Mucosa of rectum (tissue), 2 donors: Measurements from ENCODE around the gene GTF2H3.

Experiments used
- H3K27ac ChIP-seq, 2 donors: one replicate each; pipeline ENCODE4 v1.7.0; 2013; ENCODE audit warnings: inconsistent platforms in 2 of 2, low read depth in 2 of 2, low read length in 2 of 2
- H3K27me3 ChIP-seq, 2 donors: one replicate each; pipeline ENCODE4 v1.7.0; 2013; ENCODE audit warnings: low read length in 2 of 2; ENCODE audit not compliant: control insufficient read depth in 2 of 2, insufficient read depth in 2 of 2
- H3K36me3 ChIP-seq, 2 donors: one replicate each; pipeline ENCODE4 v1.7.0; 2013; ENCODE audit warnings: low read length in 2 of 2; ENCODE audit not compliant: control insufficient read depth in 2 of 2, insufficient read depth in 2 of 2
- H3K4me1 ChIP-seq, 2 donors: one replicate each; pipeline ENCODE4 v1.7.0; 2013; ENCODE audit warnings: low read length in 2 of 2, mild to moderate bottlenecking in 1 of 2; ENCODE audit not compliant: control insufficient read depth in 2 of 2, insufficient read depth in 2 of 2
- H3K4me3 ChIP-seq, 2 donors: one replicate each; pipeline ENCODE4 v1.7.0; 2013; ENCODE audit warnings: low read length in 2 of 2
- H3K9ac ChIP-seq, 2 donors: one replicate each; pipeline ENCODE4 v1.7.0; 2013; ENCODE audit warnings: low read length in 2 of 2, low read depth in 1 of 2, mild to moderate bottlenecking in 1 of 2
- H3K9me3 ChIP-seq, 2 donors: one replicate each; pipeline ENCODE4 v1.7.0; 2013; ENCODE audit warnings: low read length in 2 of 2; ENCODE audit not compliant: control insufficient read depth in 2 of 2
- donor health status: healthy.
- donor health status: Normal muscosa, but diverticular disease.

The GTF2H3 gene

DNA sequence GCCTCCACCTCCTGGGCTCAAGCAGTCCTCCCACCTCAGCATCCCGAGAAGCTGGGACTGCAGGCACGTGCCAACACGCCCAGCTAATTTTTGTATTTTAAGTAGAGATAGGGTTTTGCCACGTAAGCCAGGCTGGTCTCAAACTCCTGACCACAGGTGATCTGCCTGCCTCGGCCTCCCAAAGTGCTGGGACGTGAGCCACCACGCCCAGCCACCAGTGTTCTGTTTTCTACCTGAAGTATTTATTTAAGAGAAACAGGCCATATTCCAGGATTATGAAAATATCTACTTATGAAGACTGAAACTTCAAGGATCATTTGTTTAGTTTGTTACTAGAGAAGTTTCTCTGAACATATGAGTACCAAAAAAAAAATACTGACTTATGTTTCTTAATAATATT, 10.3 kb downstream of the GTF2H3 start:
- H3K4me3 ChIP-seq = no peak overlapping the region
- H3K27ac ChIP-seq = no peak overlapping the region
- H3K9ac ChIP-seq = no peak overlapping the region
- no peaks in the 10 kb centered on the region for H3K4me1 ChIP-seq
- H3K9me3 ChIP-seq = no peaks in the 10 kb centered on the region
- no peaks in the 10 kb centered on the region for H3K27me3 ChIP-seq
- peaks cover 28 to 41% of the 10 kb centered on the region in 2 donors for H3K36me3 ChIP-seq

DNA sequence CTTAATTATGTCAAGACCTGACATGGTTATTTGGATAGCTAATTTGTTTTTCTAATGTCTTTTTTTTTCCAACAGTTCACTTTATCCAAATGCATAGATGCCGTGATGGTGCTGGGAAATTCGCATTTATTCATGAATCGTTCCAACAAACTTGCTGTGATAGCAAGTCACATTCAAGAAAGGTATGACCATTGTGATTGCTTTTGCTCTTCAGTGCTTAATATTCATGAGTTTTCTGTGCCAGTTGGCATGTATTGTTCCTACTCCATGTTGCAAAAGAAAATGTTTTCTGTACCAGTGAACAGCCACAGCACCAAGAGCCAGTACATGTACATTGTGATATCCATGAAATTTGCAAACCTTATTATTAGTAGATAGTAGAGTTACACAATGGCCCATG, 11.8 kb downstream of the GTF2H3 start:
- Histone ChIP-seq H3K36me3 (peaks cover 28 to 48% of the 10 kb centered on the region in 2 donors), H3K9ac (no peak overlapping the region)

DNA sequence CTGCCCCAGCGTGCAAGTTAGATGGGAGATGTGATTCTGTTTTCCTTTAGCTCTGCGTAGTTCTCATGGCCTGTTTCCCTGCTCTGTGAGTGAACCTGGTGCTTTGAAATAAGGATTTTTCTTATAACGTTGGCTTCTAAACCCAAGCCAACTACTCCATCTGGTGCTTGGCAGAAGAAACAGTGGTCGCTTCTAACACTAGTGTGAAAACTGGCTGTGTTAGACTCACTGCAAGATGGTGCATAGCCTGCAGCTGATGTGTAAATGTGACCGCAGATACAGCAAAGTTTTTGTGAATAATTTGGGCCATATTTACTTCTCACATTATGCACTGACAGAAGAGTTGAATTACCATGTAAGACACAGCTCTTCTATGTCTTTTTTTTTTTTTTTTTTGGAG, 12.2 kb downstream of the GTF2H3 start:
- H3K9ac ChIP-seq = no peak overlapping the region
- H3K27me3 ChIP-seq = no peaks in the 10 kb centered on the region
- H3K36me3 ChIP-seq = peaks cover 28 to 44% of the 10 kb centered on the region in 2 donors
- no peak overlapping the region for H3K27ac ChIP-seq
- no peaks in the 10 kb centered on the region for H3K9me3 ChIP-seq
- H3K4me1 ChIP-seq = no peaks in the 10 kb centered on the region
- no peak overlapping the region for H3K4me3 ChIP-seq

More for the DNA sequence above, 11.8 kb downstream of the GTF2H3 start:
- no peak overlapping the region for H3K27ac ChIP-seq
- no peaks in the 10 kb centered on the region for H3K4me1 ChIP-seq
- H3K4me3 ChIP-seq = no peak overlapping the region
- no peaks in the 10 kb centered on the region for H3K9me3 ChIP-seq
- H3K27me3 ChIP-seq = no peaks in the 10 kb centered on the region

DNA sequence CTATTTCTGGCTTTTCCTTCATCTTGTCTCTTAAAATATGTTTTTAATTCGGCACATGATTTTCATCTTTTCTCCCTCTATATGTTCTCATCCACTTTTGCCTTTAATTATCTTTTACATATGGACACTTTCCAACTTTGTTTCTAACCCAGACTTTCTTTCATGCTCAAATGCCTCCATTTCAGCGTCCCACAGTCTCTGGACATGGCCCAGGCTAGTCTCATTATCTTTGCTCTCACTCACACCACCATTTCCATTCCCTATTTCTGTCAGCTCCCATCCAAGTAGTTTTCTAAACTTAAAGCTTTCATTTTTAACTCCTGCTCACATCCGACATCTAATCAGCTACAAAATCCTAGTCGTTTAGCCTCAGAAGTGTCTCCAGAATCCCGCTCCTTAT, 14.8 kb downstream of the GTF2H3 start:
- Histone ChIP-seq H3K9ac (no peak overlapping the region), H3K4me3 (no peak overlapping the region), H3K36me3 (peaks cover 23 to 33% of the 10 kb centered on the region in 2 donors), H3K4me1 (no peaks in the 10 kb centered on the region), H3K9me3 (no peaks in the 10 kb centered on the region), H3K27me3 (no peaks in the 10 kb centered on the region), H3K27ac (no peak overlapping the region)

DNA sequence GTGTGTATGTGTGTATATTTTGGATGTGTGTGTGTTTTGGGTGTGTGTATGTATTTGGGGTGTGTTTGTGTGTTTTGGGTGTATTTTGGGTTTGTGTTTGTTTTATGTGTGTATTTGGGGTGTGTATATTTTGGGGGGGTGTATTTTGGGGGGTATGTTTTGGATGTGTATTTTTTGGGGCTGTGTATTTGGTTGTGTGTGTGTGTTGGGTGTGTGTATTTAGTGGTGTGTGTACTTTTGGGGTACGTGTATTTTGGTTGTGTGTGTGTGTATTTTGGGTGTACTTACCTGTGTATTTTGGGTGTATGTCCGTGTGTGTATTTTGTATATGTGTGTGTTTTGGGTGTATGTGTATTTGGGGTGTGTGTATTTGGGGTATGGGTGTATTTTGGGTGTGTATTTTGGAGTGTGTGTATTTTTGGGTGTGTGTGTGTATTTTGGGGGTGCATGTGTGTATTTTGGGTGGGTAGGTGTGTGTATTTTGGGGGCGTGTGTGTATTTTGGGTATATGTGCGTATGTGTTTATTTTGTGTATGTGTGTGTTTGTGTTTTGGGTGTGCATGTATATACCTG, 20.6 kb downstream of the GTF2H3 start:
- H3K27me3 ChIP-seq = no peaks in the 10 kb centered on the region
- H3K4me3 ChIP-seq = no peak overlapping the region
- H3K9me3 ChIP-seq = no peaks in the 10 kb centered on the region
- H3K27ac ChIP-seq = no peak overlapping the region
- H3K36me3 ChIP-seq = peaks cover 17 to 19% of the 10 kb centered on the region in 2 donors
- H3K9ac ChIP-seq = no peak overlapping the region
- H3K4me1 ChIP-seq = no peaks in the 10 kb centered on the region

DNA sequence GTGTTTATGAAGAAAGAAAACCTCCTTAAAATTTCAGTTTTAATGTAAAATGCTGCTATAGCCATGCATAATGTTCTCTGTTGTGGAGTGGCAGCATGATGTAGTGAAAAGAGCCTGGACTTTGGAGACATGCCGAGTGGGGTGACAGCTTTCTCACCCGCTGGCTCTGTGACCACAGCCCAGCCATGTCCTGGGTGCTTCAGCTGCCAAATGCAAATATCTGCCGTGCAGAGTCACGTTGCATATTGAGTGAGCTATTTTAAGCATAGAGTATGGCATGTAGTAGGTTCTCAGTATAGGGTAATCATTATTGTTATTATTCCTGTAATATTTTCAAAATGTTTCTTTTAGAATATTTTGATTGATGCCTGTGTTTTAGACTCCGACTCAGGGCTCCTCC, 21.8 kb downstream of the GTF2H3 start:
- Histone ChIP-seq H3K27me3 (no peaks in the 10 kb centered on the region), H3K9me3 (no peaks in the 10 kb centered on the region), H3K4me1 (no peaks in the 10 kb centered on the region), H3K4me3 (no peak overlapping the region), H3K27ac (no peak overlapping the region), H3K9ac (no peak overlapping the region), H3K36me3 (peaks cover 10 to 19% of the 10 kb centered on the region in 2 donors)

DNA sequence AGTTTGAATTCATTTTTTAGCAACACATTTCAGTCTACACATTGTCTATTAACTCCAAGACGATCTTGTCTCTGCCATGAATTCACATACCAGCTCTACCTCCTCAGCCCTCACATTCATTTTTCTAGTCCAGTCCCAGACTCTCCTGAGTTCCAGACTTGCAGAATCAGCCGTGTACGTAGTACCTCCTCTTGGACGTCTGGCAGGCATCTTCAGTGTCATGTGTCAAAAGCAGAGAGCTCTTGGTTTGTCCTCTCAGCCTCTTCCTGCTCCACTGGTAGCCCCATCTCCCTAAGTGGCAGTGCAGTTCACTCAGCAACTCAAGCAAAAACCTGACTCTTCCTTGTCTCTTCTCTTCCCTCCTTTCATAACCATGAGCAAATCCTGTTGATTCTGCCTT, 22.8 kb downstream of the GTF2H3 start:
- Histone ChIP-seq H3K9ac (no peak overlapping the region), H3K27me3 (no peaks in the 10 kb centered on the region), H3K27ac (no peak overlapping the region), H3K9me3 (no peaks in the 10 kb centered on the region), H3K4me1 (no peaks in the 10 kb centered on the region), H3K36me3 (peaks cover 10 to 22% of the 10 kb centered on the region in 2 donors), H3K4me3 (no peak overlapping the region)

DNA sequence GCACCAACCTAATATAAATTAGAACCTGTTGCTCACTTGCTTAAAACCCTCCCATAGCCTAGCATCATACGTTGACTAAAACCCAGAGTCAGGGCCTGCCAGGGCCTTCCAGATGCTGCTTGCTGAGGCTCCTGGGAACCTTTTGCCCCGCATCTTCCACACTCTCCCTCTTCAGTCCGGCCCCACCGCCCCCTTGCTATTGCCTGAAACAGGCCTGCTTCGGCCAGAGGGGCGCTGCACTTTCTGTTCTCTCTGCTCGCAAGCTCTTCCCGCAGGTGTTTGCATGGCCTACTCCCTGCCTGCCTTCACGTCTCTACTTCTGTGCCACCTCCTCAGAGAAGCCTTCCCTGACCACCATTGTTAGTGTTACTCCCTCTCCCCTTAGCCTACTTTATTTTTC, 23.6 kb downstream of the GTF2H3 start:
- no peak overlapping the region for H3K9ac ChIP-seq
- no peak overlapping the region for H3K27ac ChIP-seq
- no peaks in the 10 kb centered on the region for H3K27me3 ChIP-seq
- H3K4me1 ChIP-seq = no peaks in the 10 kb centered on the region
- H3K9me3 ChIP-seq = no peaks in the 10 kb centered on the region
- no peak overlapping the region for H3K4me3 ChIP-seq
- H3K36me3 ChIP-seq = peaks cover 10 to 22% of the 10 kb centered on the region in 2 donors

DNA sequence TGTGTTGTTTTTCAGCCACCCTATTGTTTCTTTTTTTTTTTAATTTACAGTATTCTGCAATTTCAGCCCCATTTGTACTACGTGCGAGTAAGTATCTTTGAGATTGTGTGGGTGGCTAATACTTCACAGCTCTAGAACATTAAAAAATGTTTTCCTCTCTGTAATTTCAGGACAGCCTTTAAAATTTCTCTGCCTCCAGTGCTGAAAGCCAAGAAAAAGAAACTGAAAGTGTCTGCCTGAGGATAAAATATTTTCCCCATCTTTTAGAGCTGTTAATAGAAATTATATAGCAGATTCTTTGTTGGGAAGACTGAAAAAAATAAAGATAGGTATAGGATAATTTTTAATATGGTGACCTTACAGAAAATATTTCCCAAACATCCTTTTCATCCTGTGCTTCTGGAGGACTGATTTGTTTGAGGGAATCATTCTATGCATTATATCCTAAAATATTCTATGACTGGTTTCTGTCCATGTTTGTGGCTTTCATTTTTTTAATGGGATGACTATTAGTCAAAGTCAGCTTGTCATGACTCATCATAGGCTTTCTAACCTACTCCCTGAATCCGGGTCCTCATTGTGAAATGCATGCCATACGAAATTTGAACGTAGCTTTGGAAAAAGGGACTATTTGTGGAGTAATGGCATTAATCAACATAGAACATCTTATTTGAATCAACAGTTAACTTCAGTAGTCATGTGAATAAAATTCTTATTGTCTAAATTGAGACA, 26.5 kb downstream of the GTF2H3 start:
- no peak overlapping the region for H3K4me3 ChIP-seq
- H3K4me1 ChIP-seq = no peaks in the 10 kb centered on the region
- H3K27me3 ChIP-seq = no peaks in the 10 kb centered on the region
- H3K27ac ChIP-seq = no peak overlapping the region
- no peaks in the 10 kb centered on the region for H3K9me3 ChIP-seq
- H3K9ac ChIP-seq = no peak overlapping the region
- H3K36me3 ChIP-seq = peaks cover 10 to 22% of the 10 kb centered on the region in 2 donors

DNA sequence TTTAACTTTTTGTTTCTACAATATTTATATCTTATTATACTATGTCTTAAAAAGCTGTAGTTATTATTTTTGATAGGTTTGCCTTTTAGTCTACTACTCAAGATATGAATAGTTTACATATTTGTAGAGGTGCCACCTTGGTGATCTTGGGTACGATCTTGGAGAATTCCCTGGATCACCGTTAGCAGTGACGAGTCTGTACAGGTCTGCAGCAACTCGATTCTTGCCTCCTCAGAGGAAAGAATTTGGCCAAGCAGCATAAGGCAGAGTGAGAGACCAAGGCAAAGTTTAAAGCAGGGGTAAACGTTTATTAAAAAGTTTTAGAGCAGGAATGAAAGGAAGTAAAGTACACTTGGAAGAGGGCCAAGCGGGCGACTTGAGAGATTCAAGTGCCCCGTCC, 34.1 kb downstream of the GTF2H3 start:
- Histone ChIP-seq H3K27me3 (no peaks in the 10 kb centered on the region), H3K4me3 (no peak overlapping the region), H3K4me1 (peaks cover 6 to 10% of the 10 kb centered on the region in 2 donors), H3K27ac (no peak overlapping the region), H3K36me3 (no peaks in the 10 kb centered on the region), H3K9ac (no peak overlapping the region), H3K9me3 (no peaks in the 10 kb centered on the region)
